Colon (tissue), 2 donors: ENCODE measurements around the gene GDPD3.
"Not testable (repeated sequence)": the region's sequence is repeated elsewhere in the genome, so short reads cannot be mapped to it uniquely, and the experiment has no call there.

Source experiments
- FAIRE-seq: peaks from 2 replicates; lab custom pipeline; 2012; peaks lifted over from hg19 to GRCh38; lab: Jason Lieb, UNC
- donor health status: control.
- donor health status: control.

Gene GDPD3

DNA sequence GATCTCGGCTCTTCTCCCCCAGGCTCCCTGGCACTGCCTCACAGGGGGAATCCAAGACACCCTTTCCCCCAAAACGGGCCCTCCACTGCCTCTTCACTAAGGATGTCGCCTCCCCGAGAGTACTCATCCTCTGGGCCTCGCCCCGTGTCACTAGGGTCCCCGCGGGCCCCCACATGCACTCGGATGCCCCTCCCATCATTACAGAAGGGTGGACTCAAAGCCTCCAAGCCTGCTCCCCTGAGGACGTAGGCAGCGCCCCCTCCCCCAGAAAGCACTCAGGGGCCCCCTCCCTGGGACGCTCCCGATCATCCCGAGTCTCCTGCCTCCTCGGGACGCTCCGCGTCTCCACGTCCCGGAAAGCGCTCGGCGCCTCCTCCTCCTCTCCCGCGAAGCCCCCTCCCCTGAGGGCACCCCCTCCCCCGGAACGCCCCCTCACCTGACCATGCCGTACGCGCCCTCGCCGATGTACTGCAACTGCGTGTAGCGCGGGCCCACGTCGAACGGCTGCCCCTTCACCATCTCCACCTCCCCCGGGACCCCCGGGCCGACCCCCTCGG is 9.3 kb upstream of the GDPD3 start:
- FAIRE-seq: no peak

DNA sequence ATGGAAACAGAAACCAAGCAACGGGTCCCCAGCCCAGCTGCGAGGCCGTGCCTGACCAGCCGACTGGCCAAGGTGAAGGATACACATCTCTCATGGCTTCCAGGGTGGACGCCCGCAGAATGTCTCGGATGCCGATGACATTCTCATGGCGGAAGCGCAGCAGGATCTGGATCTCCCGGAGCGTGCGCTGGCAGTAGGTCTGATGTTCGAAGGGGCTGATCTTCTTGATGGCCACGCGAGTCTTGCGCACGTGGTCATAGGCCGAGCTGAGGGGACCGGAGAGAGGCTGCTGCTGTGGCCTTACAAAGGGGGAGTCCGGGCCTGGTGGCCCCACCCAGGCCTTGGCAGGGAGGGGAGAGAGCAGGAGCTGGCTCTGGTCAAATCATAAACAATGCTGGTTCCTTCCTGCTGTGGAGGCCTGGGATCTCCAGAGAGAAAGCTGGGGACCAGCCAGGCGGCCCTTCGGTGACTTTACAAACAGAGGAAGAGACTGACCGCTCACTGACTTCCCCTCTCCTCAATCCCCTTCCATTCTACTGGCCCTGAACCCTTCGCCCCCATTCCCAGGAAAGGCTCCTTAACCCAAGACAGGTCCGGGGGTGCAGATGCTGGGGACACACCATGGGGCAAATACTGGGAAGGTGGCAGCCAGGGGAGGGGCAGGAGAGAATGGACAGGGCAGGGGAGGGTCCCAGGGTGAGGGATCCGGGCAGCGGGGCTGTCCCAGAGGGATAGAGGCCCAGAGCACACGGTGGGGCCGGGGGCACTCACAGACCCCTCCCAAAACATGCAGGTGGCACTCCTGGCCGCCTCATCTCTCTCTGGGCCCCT is 8.6 kb upstream of the GDPD3 start:
- FAIRE-seq: no peak

DNA sequence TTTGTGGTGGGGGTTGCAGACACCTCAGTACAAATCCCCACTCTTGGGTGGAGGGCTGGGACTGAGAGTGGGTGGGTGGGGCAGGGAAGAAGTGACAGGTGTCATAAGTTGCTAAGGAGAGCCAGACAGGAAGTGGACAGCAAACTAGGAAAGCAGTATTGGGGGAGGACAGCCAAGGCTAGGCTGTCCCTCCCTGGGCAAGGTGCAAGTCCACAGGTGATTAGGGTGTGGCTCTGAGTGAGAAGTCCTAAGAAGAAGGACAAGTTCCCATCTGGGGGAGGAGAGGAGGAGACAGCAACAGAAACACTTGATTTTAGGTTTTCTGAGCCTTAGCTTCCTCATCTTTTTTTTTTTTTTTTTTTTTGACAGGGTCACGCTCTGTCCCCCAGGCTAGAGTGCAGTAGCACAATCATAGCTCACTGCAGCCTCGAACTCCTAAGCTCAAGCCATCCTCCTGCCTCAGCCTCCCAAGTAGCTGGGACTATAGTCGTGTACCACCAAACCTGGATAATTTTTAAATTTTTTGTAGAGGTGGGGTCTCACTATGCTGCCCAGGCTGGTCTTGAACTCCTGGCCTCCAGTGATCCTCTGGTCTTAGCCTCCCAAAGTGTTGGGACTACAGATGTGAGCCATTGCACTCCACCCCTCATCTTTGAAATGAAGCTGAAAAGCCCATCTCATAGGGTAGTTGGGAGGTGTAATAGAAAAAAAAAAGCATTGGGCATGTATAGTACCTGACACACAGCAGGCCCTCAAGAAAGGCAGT is 7.2 kb upstream of the GDPD3 start:
- FAIRE-seq: no peak

DNA sequence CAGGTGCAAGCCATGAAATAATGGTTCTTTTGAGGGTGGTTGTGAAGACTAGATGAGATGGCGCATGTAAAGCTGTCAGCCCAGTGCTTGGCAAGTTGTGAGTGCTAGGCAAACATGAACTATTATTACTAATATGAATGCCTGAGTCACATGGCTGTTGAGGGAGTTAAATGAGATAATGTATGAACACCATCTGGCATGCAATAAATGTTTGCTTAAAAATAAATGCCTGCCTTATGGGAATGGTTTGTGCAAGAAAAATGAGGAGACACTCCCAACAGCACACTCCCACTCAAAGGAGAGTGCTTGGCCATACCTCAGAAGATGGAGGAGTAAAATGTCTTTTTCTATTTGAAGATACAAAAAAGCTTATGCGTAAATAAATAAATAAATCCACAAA is 6.1 kb upstream of the GDPD3 start:
- FAIRE-seq: no peak

DNA sequence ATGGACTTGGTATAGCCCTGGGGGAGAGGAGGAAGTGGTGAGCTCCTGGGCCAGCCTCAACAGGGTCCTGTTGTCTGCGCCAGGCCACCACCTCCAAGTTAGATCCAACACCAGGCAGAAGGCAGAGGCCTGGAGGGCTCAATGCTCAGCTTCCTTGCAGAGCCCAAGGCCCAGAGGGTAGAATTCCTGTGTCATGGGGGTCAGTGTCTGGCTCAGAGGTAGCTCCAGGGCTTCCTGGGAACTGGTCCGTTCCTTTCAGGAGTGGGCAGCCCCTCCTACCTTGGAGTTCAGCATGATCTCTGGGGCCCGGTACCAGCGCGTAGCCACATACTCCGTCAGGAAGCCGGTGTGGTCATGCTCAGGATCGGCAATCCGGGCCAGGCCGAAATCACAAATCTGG is 4.4 kb upstream of the GDPD3 start:
- no peak for FAIRE-seq

DNA sequence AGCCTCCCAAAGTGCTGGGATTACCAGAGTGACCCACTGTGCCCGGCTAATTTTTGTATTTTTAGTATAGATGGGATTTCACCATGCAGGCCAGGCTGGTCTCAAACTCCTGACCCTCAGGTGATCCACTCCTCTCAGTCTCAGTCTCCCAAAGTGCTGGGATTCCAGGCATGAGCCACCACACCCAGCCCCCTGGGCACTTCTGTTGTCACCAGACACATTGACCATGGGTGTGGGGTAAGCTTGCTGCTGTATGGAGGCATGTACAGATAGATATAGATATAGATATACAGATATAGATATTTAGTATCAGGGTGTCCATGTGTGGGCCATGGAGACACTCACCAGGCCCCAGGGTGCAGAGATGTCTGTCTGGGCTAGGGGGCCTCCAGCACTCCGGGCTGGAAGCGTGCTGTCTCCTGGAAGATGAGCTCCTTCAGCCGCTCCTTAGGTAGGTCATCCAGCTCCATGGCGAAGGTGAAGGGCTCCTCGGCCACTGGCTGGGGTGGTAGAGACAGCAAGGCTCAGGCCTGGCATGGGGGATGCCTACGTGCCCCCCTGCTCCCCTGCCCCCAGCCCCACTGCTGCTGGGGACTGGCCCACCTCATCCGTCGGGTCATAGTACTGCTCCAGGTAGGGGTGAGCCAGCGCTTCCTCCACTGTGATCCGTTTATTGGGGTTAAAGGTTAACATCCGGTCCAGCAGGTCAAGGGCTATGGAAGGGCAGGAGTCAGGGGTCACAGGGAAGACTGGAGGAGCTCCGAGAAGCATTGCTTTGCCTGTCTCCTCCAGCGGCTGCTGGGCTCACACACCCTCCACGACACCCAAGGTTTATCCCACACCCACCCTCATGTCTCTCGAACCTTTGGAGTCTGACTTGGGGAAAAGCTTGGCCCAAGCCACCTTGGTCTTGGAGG is 3.2 kb upstream of the GDPD3 start:
- no peak for FAIRE-seq

DNA sequence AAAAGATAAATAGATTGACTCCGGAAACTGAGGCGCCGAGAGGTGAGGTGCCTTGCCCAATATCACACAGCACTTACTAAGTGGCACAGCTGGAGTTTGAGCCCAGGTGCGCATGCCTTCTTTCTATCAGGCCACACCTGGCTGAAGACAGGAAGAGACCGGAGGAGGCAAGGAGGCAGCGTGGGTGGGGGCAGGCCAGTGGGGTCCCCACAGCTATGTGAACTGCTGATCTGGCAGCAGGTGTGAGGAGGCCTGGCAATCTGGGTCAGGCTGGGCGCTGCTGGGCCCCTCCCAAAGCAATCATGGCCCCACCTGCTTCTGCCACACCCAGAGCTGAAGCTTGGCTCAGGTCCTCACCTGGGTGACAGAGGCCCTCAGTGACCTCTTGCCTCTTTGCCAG is 1.9 kb upstream of the GDPD3 start:
- no peak for FAIRE-seq

DNA sequence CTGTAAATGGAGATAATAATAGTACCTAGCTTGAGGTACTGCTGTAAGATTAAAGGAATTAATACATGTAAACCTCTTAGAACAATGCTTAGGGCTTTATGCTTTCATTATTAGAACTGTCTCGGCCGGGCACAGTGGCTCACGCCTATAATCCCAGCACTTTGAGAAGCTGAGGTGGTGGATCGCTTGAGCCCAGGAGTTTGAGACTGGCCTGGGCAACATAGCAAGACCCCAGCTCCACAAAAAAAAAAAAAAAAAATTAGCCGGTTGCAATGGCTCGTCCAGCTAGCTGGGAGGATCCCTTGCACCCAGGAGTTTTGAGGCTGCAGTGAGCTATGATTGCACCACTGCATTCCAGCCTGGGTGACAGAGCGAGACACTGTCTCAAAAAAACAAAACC is 1.5 kb upstream of the GDPD3 start:
- FAIRE-seq: not testable (repeated sequence)

DNA sequence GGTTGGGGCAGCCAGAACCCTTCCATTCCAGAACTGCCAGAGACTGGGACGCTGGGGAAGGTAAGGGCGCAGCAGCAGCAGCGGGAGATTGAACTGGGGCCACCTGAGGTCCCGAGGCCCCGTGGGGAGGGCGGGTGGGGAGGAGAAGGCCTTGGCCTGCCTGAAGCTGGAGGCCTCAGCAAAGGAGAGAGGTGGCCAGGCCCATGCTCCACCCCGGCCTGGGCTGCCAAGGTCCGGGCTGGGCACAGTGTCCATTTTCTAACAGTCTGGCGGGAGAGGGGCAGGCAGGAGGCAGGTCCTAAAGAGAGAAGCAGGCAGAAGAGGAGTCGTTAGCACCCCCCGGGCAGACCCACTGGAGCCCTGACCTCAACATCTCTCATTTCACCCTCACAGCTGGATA is 1.1 kb upstream of the GDPD3 start:
- FAIRE-seq: no peak

DNA sequence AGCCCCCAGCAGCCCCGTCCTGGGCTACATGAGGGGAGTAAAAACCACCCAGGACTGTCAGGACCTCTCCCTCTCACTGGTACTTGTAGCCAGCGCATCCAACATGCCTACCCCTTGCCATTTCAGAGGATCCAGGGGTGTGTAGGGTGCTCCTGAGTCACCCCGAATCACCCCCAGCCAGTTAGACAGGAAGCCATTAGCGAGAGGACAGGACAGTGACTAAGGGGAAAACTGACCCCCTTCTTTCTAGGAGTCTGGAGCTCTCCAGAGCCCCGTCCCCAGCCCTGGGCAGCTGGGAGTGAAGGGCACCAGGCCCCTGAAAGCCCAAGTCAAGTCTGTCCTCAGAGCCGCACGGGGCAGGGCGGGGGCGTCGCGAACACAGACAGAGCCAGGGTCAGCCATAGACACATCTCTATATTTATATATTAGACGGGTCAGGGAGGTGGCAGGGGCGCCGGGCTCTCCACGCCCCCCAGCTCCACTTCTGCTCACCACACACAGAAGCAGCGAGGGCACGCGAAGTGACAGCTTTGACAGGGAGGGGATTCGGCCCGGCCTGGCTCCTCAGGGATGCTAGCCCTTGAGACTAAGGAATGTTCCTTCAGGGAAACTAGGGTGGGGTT is 485 bp upstream of the GDPD3 start:
- FAIRE-seq: no peak

DNA sequence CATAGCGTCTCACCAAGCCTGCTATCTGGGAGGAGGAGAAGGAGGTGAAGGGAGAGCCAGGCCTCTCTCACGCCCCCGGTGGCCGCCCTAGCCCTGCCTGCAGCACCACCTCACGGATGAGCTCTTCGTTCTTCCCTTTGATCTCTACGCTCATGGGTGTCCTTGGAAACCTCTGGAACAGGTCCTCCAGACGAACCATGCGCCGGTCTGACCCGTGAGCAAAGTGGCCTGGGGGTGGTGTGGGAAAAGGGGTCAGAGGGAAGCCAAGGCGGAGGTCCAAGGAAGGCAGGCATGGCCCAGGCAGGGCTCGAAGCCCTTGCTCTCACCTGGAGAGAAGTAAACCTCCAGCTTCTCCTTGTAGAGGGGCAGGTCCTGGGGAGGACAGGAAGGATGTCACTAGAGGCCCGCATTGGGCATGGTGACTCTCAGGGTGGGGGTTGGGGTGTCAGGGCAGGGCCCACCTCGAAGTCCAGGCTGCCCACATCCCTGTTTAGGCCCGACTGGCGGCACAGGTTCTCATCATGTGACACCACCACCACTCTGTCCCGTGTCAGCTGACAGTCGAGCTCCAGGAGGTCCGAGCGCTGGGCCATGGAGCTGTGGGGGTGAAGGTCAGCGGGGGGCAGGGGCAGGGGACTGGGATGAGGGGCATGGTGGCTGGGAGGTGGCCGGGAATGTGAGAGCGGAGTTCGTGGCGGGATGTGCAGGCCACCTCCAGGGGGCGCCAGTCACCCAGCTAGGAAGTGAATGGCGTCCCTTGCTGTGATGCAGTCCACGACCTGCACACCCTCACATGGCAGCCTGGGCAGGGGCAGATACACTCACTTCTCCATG is 923 bp downstream of the GDPD3 start:
- FAIRE-seq: no peak

DNA sequence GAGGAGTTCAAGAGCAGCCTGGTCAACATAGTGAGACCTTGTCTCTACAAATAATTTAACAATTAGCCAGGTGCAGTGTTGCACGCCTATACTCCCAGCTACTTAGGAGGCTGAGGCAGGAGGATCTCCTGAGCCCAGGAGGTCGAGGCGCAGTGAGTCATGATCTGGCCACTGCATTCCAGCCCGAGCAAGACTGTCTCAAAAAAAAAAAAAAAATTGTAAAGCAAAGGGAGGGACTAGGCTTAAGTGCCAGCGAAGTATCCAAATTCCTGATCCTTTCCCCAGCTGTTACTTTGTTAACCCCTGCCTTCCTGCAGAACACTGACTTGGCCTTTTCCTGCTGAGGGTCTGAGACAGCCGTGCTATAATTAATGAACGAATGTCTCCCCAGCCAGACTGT is 2.7 kb downstream of the GDPD3 start:
- no peak for FAIRE-seq

DNA sequence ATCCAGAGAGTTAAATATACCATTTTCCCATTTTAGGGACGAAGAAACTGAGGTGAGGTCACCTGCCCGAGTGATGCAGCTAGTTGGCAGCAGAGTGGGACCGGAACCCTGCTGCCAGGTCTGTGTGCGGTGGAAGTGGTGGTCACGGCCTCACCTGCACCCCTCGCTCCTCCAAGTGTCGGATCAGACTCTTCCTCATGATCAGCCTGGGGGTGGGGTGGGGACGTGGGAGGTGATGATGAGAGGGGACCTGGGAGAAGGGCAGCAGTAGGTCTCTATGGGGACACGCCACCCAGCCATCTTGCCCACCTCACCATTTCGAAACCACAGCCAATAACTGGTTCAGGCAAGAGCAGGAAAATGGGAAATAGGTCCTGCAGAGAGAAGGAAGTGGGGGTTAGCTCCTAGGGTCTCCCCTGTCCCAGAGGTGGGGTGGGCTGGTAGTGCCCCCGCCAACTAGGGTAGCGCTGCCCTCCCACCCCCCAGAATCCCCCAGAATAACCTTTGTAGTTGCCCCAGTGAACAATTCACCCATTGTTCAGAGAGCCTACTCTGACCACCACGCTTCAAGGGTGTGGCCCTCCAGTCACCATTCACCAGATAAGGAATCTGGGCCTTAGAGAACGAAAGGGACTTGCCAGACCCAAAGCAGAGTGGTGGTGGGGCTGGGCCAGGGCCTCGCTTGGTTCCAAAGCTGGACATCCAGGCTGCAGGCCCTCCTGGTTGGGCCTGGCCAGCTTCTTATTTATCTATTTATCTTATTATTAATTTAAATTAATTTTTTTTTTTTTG is 5.1 kb downstream of the GDPD3 start:
- no peak for FAIRE-seq

DNA sequence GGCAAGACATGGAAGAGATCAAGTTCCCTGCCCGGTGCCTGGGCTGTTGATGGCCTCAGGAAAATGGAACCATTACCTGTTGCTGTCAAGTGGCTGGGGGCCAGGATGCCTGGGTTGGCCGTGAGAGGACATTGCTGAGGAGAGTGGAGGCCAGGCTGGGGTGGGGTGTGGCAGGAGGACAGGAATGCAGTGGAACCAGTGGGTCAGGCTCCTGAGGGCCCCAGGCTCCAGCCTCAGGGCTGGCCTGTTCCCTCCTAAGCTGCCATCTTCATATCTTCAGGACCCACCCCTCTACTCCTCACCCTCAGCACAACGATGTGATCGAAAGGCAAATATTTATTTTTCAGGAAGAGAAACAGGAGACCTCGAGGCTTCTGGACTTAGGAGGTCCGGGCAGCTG is 8.8 kb downstream of the GDPD3 start:
- FAIRE-seq: no peak

DNA sequence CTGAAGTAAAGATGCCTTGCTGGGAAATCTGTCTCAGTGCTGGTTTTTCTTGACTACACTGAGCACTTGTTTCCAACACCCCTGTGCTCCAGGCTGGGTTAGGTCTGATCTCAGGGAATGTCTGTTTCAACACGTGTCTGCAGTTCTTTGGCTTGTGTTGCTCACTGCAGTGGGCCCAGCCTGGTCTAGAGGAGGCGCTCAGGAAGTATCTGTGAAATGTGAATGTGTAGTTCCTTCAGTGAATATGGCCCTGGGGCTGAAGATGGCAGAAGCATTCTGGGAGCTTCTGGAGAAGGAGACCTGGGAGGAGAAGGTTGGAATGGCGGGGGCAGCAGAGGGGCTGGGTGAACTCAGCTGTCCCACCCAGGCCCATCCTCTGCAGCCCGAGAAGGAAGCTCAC is 9.2 kb downstream of the GDPD3 start:
- no peak for FAIRE-seq

DNA sequence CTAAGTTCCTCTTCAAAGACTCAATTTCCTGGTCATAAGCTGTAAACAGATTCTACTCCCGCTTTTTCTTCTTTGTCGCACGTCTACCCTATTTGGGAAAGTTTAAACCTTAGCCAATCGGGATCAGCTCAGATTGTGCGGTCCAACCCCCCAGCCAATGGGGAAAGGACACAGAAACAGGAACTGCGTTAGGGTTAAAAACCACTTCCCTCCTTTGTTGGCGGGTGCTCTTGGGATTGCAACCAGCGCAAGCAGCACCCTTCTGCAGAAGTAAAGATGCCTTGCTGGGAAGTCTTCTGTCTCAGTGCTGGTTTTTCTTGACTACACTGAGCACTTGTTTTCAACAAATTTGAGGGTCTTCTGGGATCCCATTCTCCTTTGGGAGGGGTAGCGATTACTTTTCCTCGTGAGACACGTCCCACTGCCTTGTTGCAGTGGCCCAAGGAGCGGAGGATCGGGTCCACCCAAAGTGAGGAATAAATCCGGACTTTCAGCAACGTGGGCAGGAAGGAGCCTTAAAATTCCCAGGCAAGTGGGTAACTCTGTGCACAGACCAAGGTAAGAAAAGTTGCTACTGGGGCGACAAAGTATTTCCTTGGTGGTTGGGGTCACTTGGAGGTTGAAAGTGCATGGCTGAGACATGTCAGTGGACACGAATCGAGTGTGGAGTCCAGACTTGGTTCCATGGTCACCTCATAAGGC is 16.3 kb downstream of the GDPD3 start:
- no peak for FAIRE-seq

DNA sequence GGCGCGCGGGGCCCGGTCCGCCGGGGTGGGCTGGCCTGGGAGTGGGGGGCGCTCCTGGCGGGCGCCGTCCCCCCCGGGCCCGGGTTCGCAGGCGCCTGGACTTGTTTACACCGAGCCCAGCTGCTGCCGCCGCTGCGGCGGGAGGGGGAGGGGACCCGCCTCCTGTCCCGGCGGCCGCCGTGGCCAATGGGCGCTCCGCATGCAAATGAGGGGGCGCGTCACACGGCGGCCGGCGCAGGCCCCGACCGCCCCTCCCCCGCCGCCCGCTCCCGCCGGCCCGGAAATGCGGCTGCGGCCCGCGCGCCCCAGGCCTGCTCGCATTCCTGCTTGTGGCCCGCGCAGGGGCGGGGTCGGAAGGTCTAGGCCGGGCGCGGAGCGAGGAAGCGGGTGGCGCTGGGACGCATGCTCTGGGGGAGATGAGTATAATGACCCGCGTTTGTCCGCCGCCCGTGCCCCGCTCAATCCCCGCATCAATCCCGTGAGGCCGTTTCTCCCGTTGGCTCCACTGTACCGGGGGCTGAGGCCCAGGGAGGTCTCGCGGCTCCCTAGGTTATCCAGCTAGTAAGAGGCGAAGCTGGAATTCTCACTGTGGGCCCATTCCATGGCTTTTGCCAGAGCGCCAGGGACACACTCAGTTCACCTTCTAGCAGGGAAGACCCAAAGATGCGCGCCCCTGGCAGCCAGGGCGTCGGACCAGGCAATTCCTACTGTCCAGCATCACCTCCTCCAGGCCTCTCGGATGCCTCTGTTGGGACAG is 17.1 kb downstream of the GDPD3 start, which contains the start of gene YPEL3:
Gene YPEL3, minus strand, starts transcription at position 109 of the 757 bp plus-strand sequence. CDS start 731 bp downstream, outside the sequence.
- FAIRE-seq: no peak
